IgD-negative memory B cell (primary cell): ENCODE results near the gene LRRC8B. TPM values are rescaled to one million over a fixed set of nuclear protein-coding genes. Genes with fewer than 3 reads are reported as not detected.
"Not testable (repeated sequence)": the region's sequence is repeated elsewhere in the genome, so short reads cannot be mapped to it uniquely, and the experiment has no call there.

Experiments
- H3K27ac Mint-ChIP-seq, 3 donors: one replicate each; pipeline ENCODE4 v1.8.0; 2020 to 2022; ENCODE audit warnings: mild to moderate bottlenecking in 3 of 3, mixed read lengths in 3 of 3, moderate library complexity in 1 of 3
- H3K27me3 Mint-ChIP-seq: one replicate; pipeline ENCODE4 v1.8.0; 2021; ENCODE audit warnings: mixed read lengths
- H3K36me3 Mint-ChIP-seq: one replicate; pipeline ENCODE4 v1.8.0; 2020; ENCODE audit warnings: mild to moderate bottlenecking, mixed read lengths
- H3K4me1 Mint-ChIP-seq, 3 donors: one replicate each; pipeline ENCODE4 v1.8.0; 2020 to 2022; ENCODE audit warnings: mixed read lengths in 3 of 3, mild to moderate bottlenecking in 1 of 3
- H3K4me3 Mint-ChIP-seq, 4 donors: one replicate each; pipeline ENCODE4 v1.8.0; 2020 to 2022; ENCODE audit warnings: mild to moderate bottlenecking in 4 of 4, mixed read lengths in 4 of 4, moderate library complexity in 3 of 4
- H3K9me3 Mint-ChIP-seq, 3 donors: one replicate each; pipeline ENCODE4 v1.8.0; 2020 to 2021; ENCODE audit warnings: mixed read lengths in 3 of 3, mild to moderate bottlenecking in 1 of 3
- polyA plus RNA-seq: library from polyadenylated mRNA; unstranded; fragments of 300-500 nt; fragmentation: Illumina TruSeq; gene quantifications from one replicate; pipeline ENCODE4 v1.2.3, GENCODE V29; 2021

Gene LRRC8B
- polyA plus RNA-seq, 1 donor from 2014 or later, result 12.6 TPM

DNA sequence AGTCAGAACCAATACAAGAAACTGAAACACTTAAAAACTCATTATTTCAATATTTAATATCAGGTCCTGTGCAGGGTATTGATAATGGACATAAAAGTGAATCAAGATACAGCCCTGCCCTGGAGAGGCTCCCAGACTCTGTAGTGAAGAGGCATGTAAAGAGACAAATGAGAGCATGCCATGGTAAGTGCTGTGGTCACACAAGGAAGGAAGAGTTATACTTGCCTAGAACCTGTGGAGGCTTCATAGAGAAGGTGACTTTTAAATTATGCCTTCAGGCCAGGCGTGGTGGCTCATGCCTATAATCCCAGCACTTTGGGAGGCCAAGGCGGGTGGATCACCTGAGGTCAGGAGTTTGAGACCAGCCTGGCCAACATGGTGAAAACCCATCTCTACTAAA is 105.0 kb downstream of the LRRC8B start:
- H3K27ac Mint-ChIP-seq, H3K36me3 Mint-ChIP-seq, H3K27me3 Mint-ChIP-seq, H3K9me3 Mint-ChIP-seq: not testable (repeated sequence)
- Mint-ChIP-seq H3K4me3 (peak overlapping the region in 1 of 4 donors; percentile 31), H3K4me1 (peaks cover 26 to 44% (median 42%) of the 10 kb centered on the region in 3 donors)

DNA sequence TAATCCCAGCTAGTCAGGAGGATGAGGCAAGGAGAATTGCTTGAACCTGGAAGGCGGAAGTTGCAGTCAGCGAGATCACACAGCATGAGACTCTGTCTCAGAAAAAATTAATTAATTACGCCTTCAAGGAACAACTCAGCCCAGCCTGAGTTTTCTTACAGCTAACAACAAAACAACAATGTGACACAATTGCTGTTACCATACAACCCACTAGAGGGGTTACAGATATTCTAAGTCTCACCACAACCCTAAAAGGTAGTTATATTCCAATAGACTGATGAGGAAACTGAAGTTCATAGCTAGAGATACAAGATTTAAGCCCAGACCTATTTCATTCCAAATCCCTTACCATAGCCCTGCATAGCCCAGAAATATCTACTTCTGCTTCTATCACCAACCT is 105.4 kb downstream of the LRRC8B start:
- Mint-ChIP-seq H3K4me3 (peak overlapping the region in 2 of 4 donors; percentile 39 to 99), H3K4me1 (peaks cover 28 to 46% (median 44%) of the 10 kb centered on the region in 3 donors)

DNA sequence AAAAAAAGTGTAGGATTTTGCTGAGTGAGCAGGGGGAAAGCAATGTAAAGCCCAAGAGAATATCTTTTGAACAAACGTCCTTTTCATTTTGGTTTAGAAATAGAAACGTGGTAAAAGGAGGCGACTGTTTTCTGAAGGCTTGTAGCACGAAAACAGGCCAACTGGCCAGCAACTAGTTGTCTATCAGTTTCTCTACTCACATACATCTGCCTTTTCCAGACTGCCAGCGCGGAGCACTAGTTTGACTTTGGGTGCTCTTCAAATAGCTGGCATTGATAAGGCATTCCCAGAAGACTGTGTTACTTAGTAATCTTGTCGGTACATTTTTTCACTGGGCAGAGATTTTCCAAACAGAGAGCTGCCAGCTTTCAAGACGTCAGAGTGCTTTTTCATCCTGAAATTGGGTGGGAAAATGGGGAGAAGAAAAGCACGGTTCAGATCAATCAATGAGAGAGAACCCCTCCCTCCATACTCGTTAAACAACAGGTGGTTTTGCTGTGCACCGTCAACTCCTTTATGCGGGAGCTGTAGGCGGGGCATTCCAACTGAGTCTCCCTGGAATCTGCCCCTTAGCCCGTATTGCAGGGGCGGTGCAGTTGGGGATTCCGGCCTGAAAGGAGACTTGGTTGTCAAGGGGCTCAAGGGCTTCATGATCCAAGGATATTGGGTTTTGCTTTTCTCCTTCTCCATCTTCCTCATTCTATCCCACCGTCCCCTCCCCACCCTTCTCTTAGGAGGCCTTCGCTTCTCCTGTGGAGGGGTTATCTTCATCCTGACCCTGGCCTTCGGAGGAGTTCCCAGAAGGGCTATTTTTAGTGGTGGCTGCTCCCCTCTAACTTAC is 107.4 kb downstream of the LRRC8B start:
- Mint-ChIP-seq H3K4me1 (peaks cover 22 to 46% (median 39%) of the 10 kb centered on the region in 3 donors), H3K27ac (peak overlapping the region; percentile 96 to 98 (median 96)), H3K4me3 (peak overlapping the region; percentile 93 to 99 (median 97)), H3K27me3 (no peaks in the 10 kb centered on the region), H3K9me3 (no peaks in the 10 kb centered on the region), H3K36me3 (no peaks in the 10 kb centered on the region)

More for the DNA sequence above, 105.4 kb downstream of the LRRC8B start:
- H3K27me3 Mint-ChIP-seq, result no peaks in the 10 kb centered on the region
- H3K27ac Mint-ChIP-seq, result peak overlapping the region; percentile 31 to 59 (median 36)
- no peaks in the 10 kb centered on the region for H3K36me3 Mint-ChIP-seq
- H3K9me3 Mint-ChIP-seq, result no peaks in the 10 kb centered on the region

DNA sequence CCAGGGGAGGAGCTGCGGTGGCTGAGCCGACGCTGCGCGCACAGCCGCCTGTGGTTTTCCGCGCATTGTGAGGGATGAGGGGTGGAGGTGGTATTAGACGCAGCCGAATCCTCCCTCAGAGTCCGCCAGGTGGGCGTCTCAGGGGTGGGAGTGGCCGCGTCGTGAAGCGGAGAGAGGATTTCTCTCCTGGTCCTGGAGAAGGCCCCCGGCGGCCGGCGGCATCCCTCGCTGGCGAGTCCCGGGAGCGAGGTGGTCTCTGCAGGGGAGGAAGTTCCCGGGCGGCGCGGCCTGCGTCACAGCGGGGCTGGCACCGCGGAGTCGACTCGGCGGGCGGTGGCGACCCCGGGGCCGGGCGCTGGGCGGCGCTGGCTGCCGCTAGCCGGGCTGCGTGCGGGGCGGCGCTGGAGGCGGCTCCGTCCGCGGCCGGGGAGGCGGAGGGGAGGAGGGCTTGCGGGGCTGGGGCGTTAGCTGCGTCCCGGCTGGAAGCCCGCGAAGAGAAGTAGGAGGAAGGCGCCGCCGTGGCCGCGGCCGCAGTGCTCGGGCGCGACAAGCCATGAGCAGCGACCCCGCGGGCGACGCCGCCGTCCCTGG is 108.1 kb downstream of the LRRC8B start, which contains the start of gene LRRC8C:
Gene LRRC8C (plus strand): TSS at position 464 of the 591 bp plus-strand sequence. CDS start 53,354 bp downstream, outside the sequence.
- H3K27me3 Mint-ChIP-seq, result no peaks in the 10 kb centered on the region
- no peaks in the 10 kb centered on the region for H3K36me3 Mint-ChIP-seq
- peak within 1 kb of the TSS; percentile 96 to 98 (median 96) for H3K27ac Mint-ChIP-seq
- H3K4me3 Mint-ChIP-seq, result peak within 1 kb of the TSS; percentile 93 to 99 (median 97)
- H3K4me1 Mint-ChIP-seq, result peaks cover 24 to 42% (median 34%) of the 10 kb centered on the region in 3 donors
- H3K9me3 Mint-ChIP-seq, result no peaks in the 10 kb centered on the region

DNA sequence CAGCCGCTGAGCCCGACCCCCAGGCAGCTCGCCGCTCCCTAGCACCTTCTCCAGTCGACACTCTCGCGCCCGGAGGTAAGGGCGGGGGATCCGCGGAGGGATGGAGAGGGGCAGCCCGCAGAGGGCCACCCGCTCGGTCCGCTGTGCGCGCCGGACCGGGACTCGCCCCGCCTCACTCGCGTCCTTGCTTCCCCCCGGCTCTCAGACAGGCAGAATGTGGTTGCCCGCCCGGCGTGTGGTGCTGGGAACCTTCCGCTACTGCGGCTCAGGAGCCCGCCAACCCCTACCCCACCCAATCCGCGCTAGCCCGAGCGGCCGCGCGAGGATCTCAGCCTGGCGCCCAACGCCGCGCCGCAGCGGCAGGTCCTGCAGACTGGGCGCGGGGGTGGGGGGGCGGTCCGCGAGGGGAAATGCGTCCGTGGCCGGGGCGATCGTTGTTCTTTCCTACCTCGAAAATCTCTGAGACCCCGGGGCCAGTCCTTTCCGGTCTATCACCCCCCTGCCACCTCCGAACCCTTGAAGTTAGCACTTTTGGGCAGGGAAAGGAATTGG is 108.7 kb downstream of the LRRC8B start:
- Mint-ChIP-seq H3K9me3 (no peaks in the 10 kb centered on the region), H3K4me3 (peak overlapping the region; percentile 93 to 99 (median 97)), H3K4me1 (peaks cover 22 to 41% (median 34%) of the 10 kb centered on the region in 3 donors), H3K36me3 (no peaks in the 10 kb centered on the region), H3K27ac (peak overlapping the region; percentile 86 to 98 (median 92)), H3K27me3 (no peaks in the 10 kb centered on the region)

DNA sequence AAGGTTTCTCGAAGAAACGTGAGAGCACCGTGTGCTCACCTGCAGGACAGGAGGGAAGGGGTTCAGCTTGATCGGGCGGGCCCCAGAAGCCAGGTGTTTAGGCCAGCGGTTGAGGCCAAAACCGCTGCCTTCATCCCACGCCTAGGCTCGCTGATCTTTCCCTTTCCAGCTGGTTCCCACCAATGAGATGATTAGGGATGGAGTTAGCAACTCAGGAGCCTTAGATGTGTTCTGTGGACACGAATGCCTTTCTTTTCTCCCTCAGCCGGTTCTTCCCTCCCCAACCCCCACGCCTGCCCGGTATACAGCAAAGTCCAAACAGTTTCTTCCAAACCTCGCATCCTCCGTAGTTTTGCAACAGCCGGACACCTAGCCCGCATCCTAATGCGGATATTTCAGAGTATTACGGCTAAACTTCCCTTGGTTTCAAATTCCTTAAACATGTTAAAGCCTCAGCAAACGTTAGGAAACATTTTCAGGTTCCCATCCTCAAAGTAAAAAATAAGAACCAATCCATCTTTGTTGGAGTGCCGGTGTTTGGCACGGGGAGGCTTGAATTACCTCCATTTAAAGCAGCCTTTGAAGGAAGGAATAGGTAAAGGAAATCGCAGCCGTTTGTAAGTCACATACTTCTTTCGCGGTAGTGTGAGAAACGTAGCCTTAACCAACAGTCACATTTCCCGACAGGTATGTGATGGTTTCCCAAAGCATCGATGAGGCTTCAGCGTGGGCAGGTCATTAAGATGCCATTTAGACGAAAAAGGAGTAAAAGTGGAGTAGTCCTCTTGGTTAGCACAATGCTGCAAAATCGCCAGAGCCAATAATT is 109.4 kb downstream of the LRRC8B start:
- no peaks in the 10 kb centered on the region for H3K9me3 Mint-ChIP-seq
- peaks cover 19 to 35% (median 32%) of the 10 kb centered on the region in 3 donors for H3K4me1 Mint-ChIP-seq
- H3K4me3 Mint-ChIP-seq, result peak overlapping the region; percentile 93 to 99 (median 97)
- H3K27ac Mint-ChIP-seq, result peak overlapping the region; percentile 86 to 98 (median 92)
- H3K36me3 Mint-ChIP-seq, result no peaks in the 10 kb centered on the region
- no peaks in the 10 kb centered on the region for H3K27me3 Mint-ChIP-seq

DNA sequence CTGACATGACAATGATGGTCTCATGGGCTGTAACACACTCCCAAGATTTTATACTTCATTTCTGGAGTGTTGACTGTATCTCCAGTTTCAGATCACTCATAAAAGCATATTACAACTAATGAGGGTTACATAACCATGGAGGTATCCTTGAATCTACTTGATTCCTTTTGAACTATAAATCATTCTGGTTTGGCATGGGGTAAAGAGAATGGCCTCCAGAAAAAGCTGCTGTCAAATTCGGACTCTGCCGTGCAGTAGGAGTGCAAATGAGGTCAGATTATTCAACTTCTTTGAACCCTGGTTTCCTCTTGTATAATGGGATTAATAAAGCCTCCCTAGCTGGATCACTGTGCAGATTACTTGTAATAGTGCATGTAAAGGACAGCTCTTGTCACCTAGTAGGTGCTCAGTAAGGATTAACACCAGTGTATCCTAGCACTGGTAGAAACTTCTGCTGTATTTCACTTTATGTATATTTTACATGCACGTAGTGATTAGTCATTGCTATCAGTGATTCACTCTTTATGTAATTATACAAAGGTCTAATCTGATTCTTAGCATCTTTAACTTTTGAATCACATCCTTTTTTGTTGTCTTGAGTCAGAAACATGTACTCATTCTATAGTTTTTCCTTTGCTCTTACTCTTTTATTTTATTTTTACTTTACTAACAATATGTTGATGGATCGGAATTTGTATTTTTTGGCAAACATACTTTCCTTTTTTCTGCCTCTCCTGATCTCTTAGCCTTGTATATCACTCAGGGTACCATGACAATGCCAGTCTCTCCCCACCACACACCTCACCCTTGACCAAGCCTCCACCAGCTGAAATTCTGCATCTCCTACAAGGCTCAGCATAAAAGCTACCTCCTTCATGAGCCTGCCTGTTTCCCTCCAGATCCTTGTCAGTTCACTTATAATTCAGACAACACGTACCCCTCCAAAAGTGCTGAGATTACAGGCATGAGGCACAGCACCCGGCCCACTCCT is 111.5 kb downstream of the LRRC8B start:
- Mint-ChIP-seq H3K36me3 (no peaks in the 10 kb centered on the region), H3K4me1 (peaks cover 14 to 26% (median 21%) of the 10 kb centered on the region in 3 donors), H3K4me3 (peak overlapping the region in 1 of 4 donors; percentile 99), H3K27me3 (no peaks in the 10 kb centered on the region), H3K27ac (no peak overlapping the region), H3K9me3 (no peaks in the 10 kb centered on the region)

DNA sequence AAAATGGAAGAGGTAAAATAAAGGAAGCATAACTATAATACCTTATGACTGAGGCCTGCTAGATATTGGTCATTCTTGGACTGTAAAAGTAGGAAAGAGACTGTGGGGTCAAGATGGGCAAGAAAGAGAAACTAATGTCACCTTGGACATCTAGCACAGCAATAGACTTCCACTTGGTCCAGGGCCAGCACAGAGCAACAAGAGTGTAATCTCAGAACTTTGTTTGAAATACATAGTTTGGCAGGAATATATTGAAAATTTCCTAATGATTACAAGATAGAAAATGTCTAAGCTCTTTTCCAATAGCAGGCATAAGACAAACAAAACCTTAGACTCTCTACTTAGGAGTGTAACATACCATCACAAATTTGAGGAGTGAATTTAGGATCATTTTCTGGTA is 112.9 kb downstream of the LRRC8B start:
- peaks cover 11 to 21% (median 17%) of the 10 kb centered on the region in 3 donors for H3K4me1 Mint-ChIP-seq
- H3K36me3 Mint-ChIP-seq, result no peaks in the 10 kb centered on the region
- H3K4me3 Mint-ChIP-seq, result peak overlapping the region in 1 of 4 donors; percentile 49
- H3K9me3 Mint-ChIP-seq, result no peaks in the 10 kb centered on the region
- no peaks in the 10 kb centered on the region for H3K27me3 Mint-ChIP-seq
- H3K27ac Mint-ChIP-seq, result peak overlapping the region in 1 of 3 donors; percentile 2

DNA sequence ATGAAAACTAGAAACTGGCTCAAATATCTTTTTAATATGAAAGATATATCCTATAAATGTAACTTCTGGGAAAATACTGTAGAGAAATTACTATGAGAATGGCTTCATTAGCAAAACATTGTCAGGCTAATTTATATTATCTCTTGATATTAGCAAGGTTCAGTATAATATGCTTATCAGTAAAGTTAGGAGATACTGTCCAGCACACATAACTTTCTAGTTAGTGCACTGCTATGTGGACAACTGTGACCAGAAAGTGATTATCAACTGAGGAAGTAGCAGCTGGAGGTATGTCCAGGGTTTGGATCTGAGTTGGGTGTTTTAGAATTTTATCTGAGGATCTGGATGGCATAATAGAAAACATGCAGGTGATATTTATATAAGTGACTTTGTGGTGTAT is 115.8 kb downstream of the LRRC8B start:
- Mint-ChIP-seq H3K4me1 (peaks cover 2 to 11% (median 8%) of the 10 kb centered on the region in 3 donors), H3K27ac (no peak overlapping the region), H3K4me3 (no peak overlapping the region), H3K36me3 (peaks cover 7% of the 10 kb centered on the region), H3K9me3 (peaks cover 0 to 3% (median 3%) of the 10 kb centered on the region in 3 donors), H3K27me3 (no peaks in the 10 kb centered on the region)

DNA sequence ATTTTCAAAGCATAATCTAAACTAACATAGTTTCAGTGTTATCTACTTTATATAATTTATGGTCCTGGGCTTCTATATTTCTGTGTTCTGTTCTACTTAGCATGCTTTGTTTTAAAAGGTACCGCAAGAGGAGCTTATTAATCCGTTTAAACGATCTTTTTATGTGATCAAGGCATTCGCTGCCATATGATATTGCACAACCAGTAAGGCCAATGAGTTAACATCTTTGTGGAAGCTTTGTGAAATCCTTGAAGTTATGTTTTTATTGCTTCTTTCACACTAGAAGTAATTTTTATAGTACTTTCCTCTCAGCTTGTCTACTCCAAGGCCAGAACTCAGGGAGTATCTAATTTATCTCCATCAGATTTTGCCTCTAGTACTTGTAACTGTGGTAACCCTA is 117.2 kb downstream of the LRRC8B start:
- Mint-ChIP-seq H3K9me3 (peaks cover 3 to 7% (median 3%) of the 10 kb centered on the region in 3 donors), H3K27me3 (no peaks in the 10 kb centered on the region), H3K4me1 (peaks cover 4 to 8% (median 4%) of the 10 kb centered on the region in 3 donors), H3K4me3 (no peak overlapping the region), H3K36me3 (peaks cover 10% of the 10 kb centered on the region), H3K27ac (no peak overlapping the region)

DNA sequence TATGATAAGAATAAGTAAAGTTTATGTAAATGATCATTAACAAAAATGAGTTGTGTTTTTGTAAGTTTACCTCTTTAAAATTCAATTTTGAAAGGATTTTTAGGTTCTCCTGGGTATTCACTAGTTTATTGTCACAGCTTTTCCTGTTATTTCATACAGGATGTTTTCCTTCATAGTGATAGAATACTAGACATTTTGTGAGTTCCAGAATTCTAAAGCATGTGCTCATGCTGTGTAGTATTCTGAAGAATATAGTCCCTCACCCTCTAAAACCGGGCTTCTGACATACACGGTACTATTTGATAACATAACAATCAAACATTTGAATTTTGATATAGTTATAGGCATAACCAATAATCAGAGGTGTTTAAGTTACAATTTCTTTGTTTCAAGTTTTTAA is 118.9 kb downstream of the LRRC8B start:
- H3K4me3 Mint-ChIP-seq, result no peak overlapping the region
- peaks cover 11% of the 10 kb centered on the region for H3K36me3 Mint-ChIP-seq
- H3K9me3 Mint-ChIP-seq, result peaks cover 3 to 7% (median 3%) of the 10 kb centered on the region in 3 donors
- no peak overlapping the region for H3K27ac Mint-ChIP-seq
- no peaks in the 10 kb centered on the region for H3K27me3 Mint-ChIP-seq
- peaks cover 2 to 15% (median 3%) of the 10 kb centered on the region in 3 donors for H3K4me1 Mint-ChIP-seq

DNA sequence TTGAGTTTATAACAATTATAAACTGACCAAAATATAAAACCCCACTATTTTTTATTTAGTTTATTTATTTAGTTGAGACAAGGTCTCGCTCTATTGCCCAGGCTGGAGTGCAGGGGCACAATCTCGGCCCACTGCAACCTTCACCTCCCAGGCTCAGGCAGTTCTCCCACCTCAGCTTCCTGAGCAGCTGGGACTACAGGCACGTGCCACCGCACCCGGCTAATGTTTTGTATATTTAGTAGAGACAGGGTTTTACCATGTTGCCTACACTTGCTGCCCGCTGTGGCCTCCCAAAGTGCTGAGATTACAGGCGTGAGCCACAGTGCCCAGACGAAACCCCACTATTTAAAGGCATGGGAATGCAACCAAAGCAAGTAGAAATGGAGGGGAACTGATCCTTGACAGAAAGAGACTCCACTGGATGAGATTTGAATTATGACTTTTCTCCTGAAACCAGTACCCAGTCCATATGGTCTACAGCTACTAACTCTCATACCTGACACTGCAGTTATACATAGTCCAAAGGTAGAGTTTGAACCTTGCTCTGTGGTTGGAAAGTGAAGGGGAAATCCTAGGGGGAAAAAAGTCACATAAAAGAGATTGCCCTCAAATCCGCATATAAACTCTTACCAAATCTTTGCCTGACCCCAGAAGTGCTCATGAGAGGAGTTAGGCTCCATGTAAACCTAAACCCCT is 119.6 kb downstream of the LRRC8B start:
- Mint-ChIP-seq H3K4me3 (no peak overlapping the region), H3K9me3 (peaks cover 3 to 7% (median 3%) of the 10 kb centered on the region in 3 donors), H3K4me1 (peaks cover 6 to 19% (median 7%) of the 10 kb centered on the region in 3 donors), H3K27me3 (no peaks in the 10 kb centered on the region), H3K36me3 (peaks cover 11% of the 10 kb centered on the region), H3K27ac (no peak overlapping the region)

DNA sequence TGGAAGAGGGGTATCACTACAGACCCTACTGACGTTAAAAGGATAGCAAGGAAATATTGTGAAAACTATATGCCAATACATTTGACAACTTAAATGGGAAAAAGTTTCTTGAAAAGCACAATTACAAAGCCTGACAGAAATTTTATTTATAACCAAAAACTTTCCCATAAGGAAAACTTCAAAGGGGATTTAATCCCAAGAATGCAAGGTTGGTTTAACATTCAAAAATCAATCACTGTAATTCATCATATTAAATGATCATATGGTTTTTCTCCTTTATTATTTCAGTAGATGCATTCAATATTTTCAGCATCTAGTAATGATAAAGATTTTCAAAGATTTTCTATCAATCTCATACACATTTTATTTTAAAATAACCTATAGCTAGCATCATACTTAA is 121.6 kb downstream of the LRRC8B start:
- Mint-ChIP-seq H3K27ac (no peak overlapping the region), H3K4me1 (peaks cover 14 to 27% (median 14%) of the 10 kb centered on the region in 3 donors), H3K9me3 (peaks cover 3 to 7% (median 3%) of the 10 kb centered on the region in 3 donors), H3K36me3 (peaks cover 13% of the 10 kb centered on the region), H3K27me3 (no peaks in the 10 kb centered on the region), H3K4me3 (no peak overlapping the region)
